GM12892 (cell line): ENCODE results near the gene RAD51C.

Experiments
- POLR2A ChIP-seq: IDR thresholded peaks from 2 replicates; pipeline ENCODE4 v1.6.1; 2011; ENCODE audit warnings: low read depth, low read length, control low read depth
- POLR2AphosphoS5 ChIP-seq: IDR thresholded peaks from 2 replicates; pipeline ENCODE4 v1.6.1; 2011; ENCODE audit warnings: low read depth, low read length, control low read depth
- TAF1 ChIP-seq: IDR thresholded peaks from 2 replicates; pipeline ENCODE4 v1.6.1; 2011; ENCODE audit warnings: low read depth, mild to moderate bottlenecking, control low read depth, low read length, borderline replicate concordance

DNA sequence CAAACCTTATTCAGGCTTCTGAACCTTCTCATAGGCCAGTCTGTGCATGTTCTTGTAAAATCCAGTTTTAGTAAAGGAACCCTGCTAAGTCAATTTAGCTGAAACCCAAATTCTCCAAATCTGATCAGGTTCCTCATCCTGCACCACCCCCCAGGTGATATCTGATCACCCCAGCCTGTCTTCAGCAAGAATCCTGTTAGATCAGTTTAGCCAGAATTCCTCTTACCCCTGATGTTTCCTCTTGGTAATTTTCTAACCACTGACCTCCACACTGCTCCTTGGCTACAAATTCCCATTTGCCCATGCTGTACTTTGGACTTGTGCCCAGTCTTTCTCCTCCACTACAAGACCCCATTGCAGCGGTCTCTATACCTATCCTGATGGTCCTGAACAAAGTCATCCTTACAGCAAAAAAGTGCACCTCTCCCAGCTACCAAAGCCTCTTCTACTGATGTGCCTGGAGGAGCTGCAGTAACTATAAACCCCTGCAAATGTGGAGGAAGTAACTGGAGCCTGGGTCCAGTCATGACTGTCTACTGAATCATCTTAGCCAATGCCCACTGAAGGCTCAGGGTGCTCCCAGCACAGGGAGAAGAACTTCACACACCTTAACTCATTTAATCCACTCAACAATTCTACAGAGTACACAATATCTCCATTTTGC lies 24.3 kb upstream of the RAD51C start:
- TF ChIP-seq TAF1 (no peak), POLR2A (no peak), POLR2AphosphoS5 (no peak)
